NCI-H2227 (cell line): ENCODE results near the gene EPB41L1.
A peak's percentile ranks its signal among the peaks of the same experiment; 100 is the strongest.

Experiments used
- DNase-seq: peaks from one replicate; lab custom pipeline; 2025; ENCODE audit not compliant: unreplicated experiment; lab: John Stamatoyannopoulos, UW

The EPB41L1 gene

GRCh38 chr20:36153736-36154699 lies 522 bp upstream of the EPB41L1 start:
- peak; percentile 84 for DNase-seq

DNA sequence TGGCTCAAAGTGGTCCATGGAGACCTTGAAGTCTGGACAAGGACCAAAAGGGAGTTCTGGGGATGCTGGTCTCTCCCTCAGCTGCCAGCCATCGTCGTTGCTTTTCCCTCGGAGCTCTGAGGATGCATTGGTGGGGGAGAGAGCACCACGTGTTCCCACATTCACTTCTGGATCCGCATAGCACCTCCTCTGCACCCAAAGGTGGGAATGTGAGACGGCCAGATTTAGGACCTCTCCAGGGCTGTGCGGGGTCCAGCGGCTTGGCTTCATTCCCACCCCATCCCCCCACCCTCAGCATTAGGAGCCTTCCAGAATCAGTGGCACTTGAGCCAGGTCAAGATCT lies 1.1 kb downstream of the EPB41L1 start:
- DNase-seq = no peak

DNA sequence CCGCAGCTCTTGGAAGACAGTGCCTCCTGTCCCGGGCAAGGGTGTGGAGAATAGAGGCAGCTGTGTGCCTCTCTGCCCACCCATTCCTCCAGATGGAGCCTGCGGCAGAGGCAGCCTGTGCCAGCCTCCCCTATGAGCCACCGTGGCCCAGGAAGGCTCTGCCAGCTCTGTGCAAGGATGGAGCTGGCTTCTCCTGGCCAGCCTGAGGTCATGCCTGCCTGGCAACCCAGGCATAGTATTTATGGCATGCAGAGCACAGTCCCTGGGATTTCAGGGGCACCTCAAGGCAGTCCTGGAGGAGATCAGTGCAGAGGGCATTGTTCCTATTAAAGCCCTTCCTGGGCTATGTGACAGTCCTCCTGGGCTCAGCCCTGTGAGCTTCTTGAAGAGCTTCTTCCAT lies 1.5 kb downstream of the EPB41L1 start:
- DNase-seq = no peak

GRCh38 chr20:36157610-36158009 lies 3.1 kb downstream of the EPB41L1 start:
- DNase-seq = no peak

- DNase-seq = no peak
Measured at GRCh38 chr20:36158160-36158741, 3.7 kb downstream of the EPB41L1 start.

DNA sequence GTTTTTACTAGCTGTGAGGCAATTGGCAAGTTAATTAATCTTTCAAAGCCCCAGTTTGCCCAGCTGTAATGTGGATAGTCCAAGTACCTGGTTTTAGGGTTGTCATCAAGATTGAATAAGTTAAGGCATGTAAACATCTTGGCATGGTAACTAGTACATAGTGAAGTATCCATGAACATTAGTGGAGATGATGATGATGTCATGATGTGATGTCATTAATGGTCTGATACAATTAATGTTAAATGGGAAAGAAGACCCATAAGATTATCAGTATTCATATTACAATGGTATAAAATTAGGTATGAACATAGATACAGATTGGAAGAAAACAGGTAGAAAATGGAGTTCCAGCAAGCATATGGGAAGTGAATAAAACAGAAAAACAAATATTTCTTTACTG lies 5.3 kb downstream of the EPB41L1 start:
- DNase-seq = no peak

DNA sequence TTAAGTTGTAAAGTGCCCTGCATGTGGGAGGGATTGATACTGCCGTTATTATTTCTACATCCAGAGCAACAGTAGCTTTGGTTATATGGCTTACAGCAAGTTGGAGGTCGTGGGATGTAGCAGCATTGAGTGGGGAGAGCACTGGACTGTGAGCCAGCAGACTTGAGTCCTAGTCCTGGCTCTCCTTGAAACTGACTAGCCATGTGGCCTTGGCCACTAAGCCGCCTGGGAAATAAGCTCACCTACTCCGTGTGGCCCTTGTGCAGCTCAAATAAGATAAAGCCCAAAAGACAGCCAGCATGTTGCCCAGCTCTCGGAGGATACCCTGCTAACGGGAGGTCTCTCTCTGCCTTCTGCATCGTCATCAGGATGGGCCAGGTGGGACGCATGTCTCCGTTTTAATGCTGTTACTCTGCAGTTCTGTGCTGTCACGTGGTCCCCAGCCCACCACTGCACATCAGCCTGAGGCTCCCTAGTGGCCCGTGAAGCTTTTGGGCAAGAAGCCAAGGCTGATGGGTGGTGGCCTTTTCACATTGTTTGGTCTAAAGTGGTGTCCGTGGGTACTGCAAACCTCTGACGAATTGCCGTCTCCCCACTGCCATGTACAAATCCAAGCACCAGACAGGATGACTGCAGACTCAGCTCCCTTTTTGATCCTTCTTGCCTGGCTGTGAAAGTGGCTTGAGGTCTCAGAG lies 7.9 kb downstream of the EPB41L1 start:
- DNase-seq = peak; percentile 87

- peak; percentile 43 for DNase-seq
Measured at GRCh38 chr20:36167902-36168503, 13.5 kb downstream of the EPB41L1 start.

GRCh38 chr20:36170542-36171215 lies 16.1 kb downstream of the EPB41L1 start:
- no peak for DNase-seq

- DNase-seq = peak; percentile 85
Measured at GRCh38 chr20:36173451-36173933, 19.0 kb downstream of the EPB41L1 start.

DNA sequence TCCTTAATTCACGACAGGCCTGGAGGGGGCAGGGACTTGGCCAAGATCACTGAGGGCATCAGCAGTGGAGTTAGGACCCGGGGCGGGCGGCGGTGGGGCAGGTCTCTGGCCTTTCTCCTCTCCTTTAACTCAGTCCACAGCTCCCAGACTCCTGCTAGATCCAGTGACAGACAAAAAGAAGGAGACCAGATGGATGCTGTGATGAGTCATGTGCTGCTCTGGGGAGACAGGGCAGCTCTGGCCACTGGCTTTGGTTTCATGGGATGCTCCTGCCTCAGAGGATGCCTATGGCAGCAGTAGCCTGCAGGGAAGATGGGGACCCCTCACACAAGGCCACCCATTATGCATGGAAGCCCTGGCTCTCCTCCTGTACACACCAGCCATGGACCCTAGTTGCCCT lies 20.5 kb downstream of the EPB41L1 start:
- DNase-seq = no peak

GRCh38 chr20:36175475-36175995 lies 21.0 kb downstream of the EPB41L1 start:
- DNase-seq = no peak

DNA sequence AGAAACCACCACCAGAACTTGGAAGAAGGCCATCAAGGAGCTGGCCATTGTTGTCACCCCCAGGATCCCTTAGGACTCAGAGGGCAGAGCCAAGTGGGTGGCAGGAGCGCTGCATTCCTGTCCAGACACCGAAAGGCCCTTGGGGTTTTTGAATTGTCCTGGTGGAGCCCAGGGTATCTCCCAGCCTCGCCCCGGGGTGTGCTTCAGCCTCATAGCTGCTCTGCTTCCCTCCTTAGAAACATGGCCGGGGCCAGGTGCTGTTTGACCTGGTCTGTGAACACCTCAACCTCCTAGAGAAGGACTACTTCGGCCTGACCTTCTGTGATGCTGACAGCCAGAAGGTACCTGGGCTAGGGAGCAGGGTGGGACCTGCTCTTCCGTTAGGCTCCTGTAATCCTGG lies 23.2 kb downstream of the EPB41L1 start:
- no peak for DNase-seq

DNA sequence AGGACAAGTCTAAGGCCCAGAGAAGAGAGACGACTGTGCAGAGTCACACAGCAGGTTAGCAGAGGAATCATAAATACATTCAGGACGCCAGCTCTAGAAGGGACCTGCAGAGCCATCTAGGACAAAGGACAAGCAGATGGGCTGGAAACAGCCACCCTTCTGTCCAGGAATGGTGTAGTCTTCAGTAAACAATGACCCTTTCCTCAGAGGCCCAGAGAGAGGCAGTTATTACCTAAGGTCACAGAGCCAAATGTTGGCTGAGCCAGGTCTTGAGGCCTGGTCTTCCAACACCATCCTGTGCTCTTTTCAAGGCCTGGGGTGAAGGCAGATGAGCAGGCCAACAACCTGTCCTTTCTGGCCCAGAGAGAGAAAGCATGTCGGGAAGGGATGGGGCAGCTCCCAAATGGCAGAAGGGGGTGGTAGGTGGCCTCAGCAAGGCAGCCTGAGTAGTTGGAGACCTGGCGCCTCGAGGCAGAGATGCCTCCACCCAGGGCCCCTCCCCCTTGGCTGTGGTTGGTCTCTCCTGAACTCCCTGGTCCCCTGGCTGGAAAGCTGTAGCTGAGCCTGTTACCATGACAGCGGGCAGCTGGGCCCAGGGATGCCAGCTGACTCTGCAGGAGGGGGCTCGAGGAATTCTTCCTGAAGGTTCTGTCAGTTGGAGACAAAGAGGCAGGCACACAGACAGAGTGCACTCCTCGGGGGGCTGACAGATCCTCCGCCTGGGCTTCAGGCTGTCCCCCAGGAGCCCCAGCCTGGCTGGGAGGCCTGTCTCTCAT lies 24.8 kb downstream of the EPB41L1 start:
- peak; percentile 78 for DNase-seq

DNA sequence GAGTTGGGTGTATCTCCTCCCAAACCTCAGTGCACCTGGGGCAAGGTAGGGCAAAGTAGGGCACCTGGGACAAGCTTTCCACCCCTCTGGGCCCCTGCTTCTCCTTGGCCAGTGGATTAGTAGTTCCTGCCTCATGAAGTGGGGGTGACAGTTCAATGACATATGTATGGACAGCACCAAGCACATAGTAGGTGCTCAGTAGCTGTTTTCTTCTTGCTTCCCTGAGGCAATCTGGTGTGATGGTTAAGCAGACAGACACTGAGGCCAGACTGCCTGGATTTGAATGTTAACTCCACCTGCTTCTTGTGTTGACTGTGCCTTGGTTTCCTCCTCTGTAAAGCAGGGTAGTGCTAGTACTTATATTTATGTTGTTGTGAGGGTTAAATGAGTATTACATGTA lies 25.8 kb downstream of the EPB41L1 start:
- no peak for DNase-seq

GRCh38 chr20:36181934-36182603 lies 27.5 kb downstream of the EPB41L1 start:
- DNase-seq = no peak

DNA sequence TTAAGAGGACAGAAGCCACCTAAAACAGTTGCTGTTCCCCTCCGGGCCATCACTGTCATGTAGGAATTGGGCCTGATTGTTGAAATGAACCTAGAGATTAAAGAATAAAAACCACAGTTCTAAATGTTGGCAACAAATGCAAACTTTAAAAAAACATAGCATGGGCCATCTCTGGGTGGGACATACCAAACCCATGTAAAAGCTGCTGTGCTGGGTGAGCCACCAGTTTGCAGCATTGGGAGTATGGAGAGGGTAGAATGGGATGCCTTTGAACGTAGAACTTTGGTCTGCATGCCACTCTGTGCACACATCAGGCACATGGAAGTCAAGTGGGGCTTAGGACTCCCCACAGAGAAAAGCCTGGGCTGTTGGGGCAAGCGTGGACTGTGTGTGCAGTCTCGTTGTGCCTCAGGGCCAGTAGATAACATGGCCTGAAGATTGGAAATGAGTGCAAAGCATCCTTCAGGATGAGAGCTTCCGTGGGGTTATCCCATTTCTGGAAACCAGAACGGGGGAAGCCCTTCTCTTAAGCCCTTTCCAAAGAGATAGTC lies 28.1 kb downstream of the EPB41L1 start:
- no peak for DNase-seq

GRCh38 chr20:36183155-36183944 lies 28.8 kb downstream of the EPB41L1 start:
- no peak for DNase-seq
